ENCODE data around the gene C1orf116. TPM values are rescaled to one million over a fixed set of nuclear protein-coding genes. Genes with fewer than 3 reads are reported as not detected.

C1orf116 gene
- polyA plus RNA-seq = not detected in 2 replicates

GRCh38 chr1:207032528-207033017 is at the start of gene C1orf116:
Gene C1orf116 (minus strand): TSS chr1:207032756. CDS start chr1:207027598, 5,158 bp downstream.

GRCh38 chr1:207052911-207053769 is 20.6 kb upstream of the C1orf116 start, which contains the start of gene PFKFB2:
Gene PFKFB2 (plus strand): TSS chr1:207053275. CDS start chr1:207054718, 1,443 bp downstream.

GRCh38 chr1:207051191-207051943 is 18.8 kb upstream of the C1orf116 start, which contains the start of gene YOD1:
Gene YOD1 (minus strand): TSS chr1:207051208. CDS start chr1:207051030, 178 bp downstream.

GRCh38 chr1:206970446-206970845 is 62.1 kb downstream of the C1orf116 start, which contains the start of gene FCAMR:
Gene FCAMR (minus strand): TSS chr1:206970460. CDS start chr1:206970125, 335 bp downstream.

Other genes starting within 250 kb of the C1orf116 start
- not detected in 2 replicates for gene IL20, start 167.1 kb downstream of the C1orf116 start, polyA plus RNA-seq
- not detected in 2 replicates for gene IL24, start 135.3 kb downstream of the C1orf116 start, polyA plus RNA-seq
- not detected in 2 replicates for gene FCMR, start 110.8 kb downstream of the C1orf116 start, polyA plus RNA-seq
- not detected in 2 replicates for gene PIGR, start 86.3 kb downstream of the C1orf116 start, polyA plus RNA-seq
- gene FCAMR, start 62.3 kb downstream of the C1orf116 start, polyA plus RNA-seq = not detected in 2 replicates
- 2.4 and 2.8 TPM in 2 replicates for gene YOD1, start 18.5 kb upstream of the C1orf116 start, polyA plus RNA-seq
- gene PFKFB2, start 20.5 kb upstream of the C1orf116 start, polyA plus RNA-seq = 6.5 and 8.2 TPM in 2 replicates
- not detected in 2 replicates for gene C4BPB, start 56.1 kb upstream of the C1orf116 start, polyA plus RNA-seq
- 0.11 TPM in 1 of 2 replicates, not detected in the other for gene C4BPA, start 71.5 kb upstream of the C1orf116 start, polyA plus RNA-seq

Measured in Purkinje cell (primary cell).